ENCODE data around the gene C8A.

C8A gene

GRCh38 chr1:56894014-56894413 is 39.4 kb downstream of the C8A start:
- DNase-seq (ENCODE audit: low spot score): no peak

GRCh38 chr1:56897150-56898004 is 42.8 kb downstream of the C8A start:
- DNase-seq (ENCODE audit: low spot score): no peak

GRCh38 chr1:56898005-56898373 is 43.4 kb downstream of the C8A start:
- no peak for DNase-seq (ENCODE audit: low spot score)

- no peak for DNase-seq (ENCODE audit: low spot score)
These were observed 44.3 kb downstream of the C8A start for GRCh38 chr1:56898879-56899278.

- DNase-seq (ENCODE audit: low spot score): no peak
These were observed 47.1 kb downstream of the C8A start for GRCh38 chr1:56901716-56902115.

- no peak for DNase-seq (ENCODE audit: low spot score)
These were observed 49.2 kb downstream of the C8A start for GRCh38 chr1:56903778-56904177.

- DNase-seq (ENCODE audit: low spot score): no peak
These were observed 50.2 kb downstream of the C8A start for GRCh38 chr1:56904663-56905397.

GRCh38 chr1:56905667-56906066 is 51.1 kb downstream of the C8A start:
- no peak for DNase-seq (ENCODE audit: low spot score)

- DNase-seq (ENCODE audit: low spot score): no peak
These were observed 54.1 kb downstream of the C8A start for GRCh38 chr1:56908619-56909221.

- DNase-seq (ENCODE audit: low spot score): no peak
These were observed 55.9 kb downstream of the C8A start for GRCh38 chr1:56910441-56910985.

- no peak for DNase-seq (ENCODE audit: low spot score)
These were observed 56.7 kb downstream of the C8A start for GRCh38 chr1:56911098-56911938.

- DNase-seq (ENCODE audit: low spot score): no peak
These were observed 57.7 kb downstream of the C8A start for GRCh38 chr1:56912325-56912724.

- DNase-seq (ENCODE audit: low spot score): no peak
These were observed 61.4 kb downstream of the C8A start for GRCh38 chr1:56915960-56916359.

GRCh38 chr1:56916630-56917029 is 62.0 kb downstream of the C8A start:
- DNase-seq (ENCODE audit: low spot score): no peak

- no peak for DNase-seq (ENCODE audit: low spot score)
These were observed 62.8 kb downstream of the C8A start for GRCh38 chr1:56917356-56917755.

GRCh38 chr1:56920591-56921001 is 66.0 kb downstream of the C8A start:
- DNase-seq (ENCODE audit: low spot score): no peak

- no peak for DNase-seq (ENCODE audit: low spot score)
These were observed 66.9 kb downstream of the C8A start for GRCh38 chr1:56921479-56921878.

GRCh38 chr1:56922070-56922469 is 67.5 kb downstream of the C8A start:
- DNase-seq (ENCODE audit: low spot score): no peak

- no peak for DNase-seq (ENCODE audit: low spot score)
These were observed 67.9 kb downstream of the C8A start for GRCh38 chr1:56922507-56922906.

- DNase-seq (ENCODE audit: low spot score): no peak
These were observed 68.6 kb downstream of the C8A start for GRCh38 chr1:56923201-56923600.

GRCh38 chr1:56924116-56924515 is 69.5 kb downstream of the C8A start:
- no peak for DNase-seq (ENCODE audit: low spot score)

GRCh38 chr1:56925193-56925592 is 70.6 kb downstream of the C8A start:
- DNase-seq (ENCODE audit: low spot score): no peak
